HCT116 (cell line): ENCODE data around the gene RNF113B. TPM values are rescaled to one million over a fixed set of nuclear protein-coding genes. Genes with fewer than 3 reads are reported as not detected.

ENCODE experiments used
- ATAC-seq: fragments of 200-7000 bp; cut with Tn5 transposase; 2 replicates; pipeline ENCODE4 v1.9.1; 2020; ENCODE audit warnings: mild to moderate bottlenecking, moderate library complexity
- BruUV-seq: library from RNA; stranded (reverse); fragments of 400-500 nt; replicated peaks from 2 replicates; lab custom pipeline; 2021; lab: Mats Ljungman, UMichigan
- CTCF ChIA-PET: fragments of 300-600 bp; sonication (Branson Sonifier 250); formaldehyde crosslinking; loops from one replicate; lab custom pipeline; 2021; ENCODE audit warnings: antibody characterized with exemption; lab: Charles Lee
- POLR2A ChIA-PET: fragments of 300-600, 350-600 bp; sonication (Branson Sonifier 250); formaldehyde crosslinking; loops from one replicate; lab custom pipeline; 2021; ENCODE audit warnings: antibody characterized with exemption; lab: Charles Lee
- RAD21 ChIA-PET, 2 experiments: fragments of 300-600 bp; sonication (Branson Sonifier 250); formaldehyde crosslinking; loops; one replicate each; lab custom pipeline; 2023; ENCODE audit warnings: low total read pairs in 2 of 2; ENCODE audit not compliant: uncharacterized antibody in 2 of 2, unreplicated experiment in 2 of 2, low non-redundant PET in 1 of 2; lab: Charles Lee
- DNase-seq: peaks from one replicate; pipeline ENCODE4 v3.0.0-alpha.2; 2010; ENCODE audit warnings: low read depth, low spot score
- H2AFZ ChIP-seq: fragments of 200-600 bp; shearing (Covaris generic), sonication (generic); 2 replicates; pipeline ENCODE4 v1.6.1; 2017; ENCODE audit warnings: low read depth, mixed run types, mixed read lengths, antibody characterized with exemption, low read length; ENCODE audit not compliant: poor library complexity, severe bottlenecking
- H3K27ac ChIP-seq: 2 replicates; pipeline ENCODE4 v1.5.1; 2012; ENCODE audit warnings: low read depth, low read length
- H3K27me3 ChIP-seq: fragments of 200-600 bp; sonication (generic); 2 replicates; pipeline ENCODE4 v1.6.1; 2016; ENCODE audit warnings: mixed run types, low read length, mixed read lengths; ENCODE audit not compliant: insufficient read depth
- H3K36me3 ChIP-seq, 2 experiments: fragments of 200-500 bp in 1 of 2; fragments of 200-600 bp in 1 of 2; sonication (Bioruptor generic) in 1 of 2; sonication (generic) in 1 of 2; 2 replicates each; pipeline versions ENCODE4 v1.5.1 to v1.6.1; 2014 to 2016; ENCODE audit warnings: low read length in 2 of 2, inconsistent platforms in 1 of 2, mixed read lengths in 1 of 2, mixed run types in 1 of 2; ENCODE audit not compliant: insufficient read depth in 2 of 2, control insufficient read depth in 1 of 2
- H3K4me1 ChIP-seq, 2 experiments: fragments of 200-600 bp in 1 of 2; sonication (generic) in 1 of 2; 2 replicates each; pipeline versions ENCODE4 v1.5.1 to v1.6.1; 2012 to 2017; ENCODE audit warnings: low read length in 2 of 2, inconsistent platforms in 1 of 2, mild to moderate bottlenecking in 1 of 2, mixed read lengths in 1 of 2, mixed run types in 1 of 2, moderate library complexity in 1 of 2; ENCODE audit not compliant: insufficient read depth in 2 of 2, control insufficient read depth in 1 of 2
- H3K4me2 ChIP-seq: fragments of 200-600 bp; sonication (generic); 2 replicates; pipeline ENCODE4 v1.6.1; 2017; ENCODE audit warnings: mixed run types, low read length, mixed read lengths
- H3K4me3 ChIP-seq, 2 experiments: fragments of 200-600 bp in 1 of 2; sonication (generic) in 1 of 2; replicated peaks in 1 of 2; 2 replicates each; pipeline ENCODE4 v1.5.1; 2011 to 2016; ENCODE audit warnings: low read length in 2 of 2, control low read depth in 1 of 2, low read depth in 1 of 2, mild to moderate bottlenecking in 1 of 2, mixed read lengths in 1 of 2, mixed run types in 1 of 2
- H3K79me2 ChIP-seq: fragments of 200-600 bp; sonication (generic); 2 replicates; pipeline ENCODE4 v1.6.1; 2017; ENCODE audit warnings: mild to moderate bottlenecking, mixed run types, low read length, moderate library complexity, mixed read lengths; ENCODE audit not compliant: insufficient read depth
- H3K9ac ChIP-seq: fragments of 200-600 bp; sonication (generic); 2 replicates; pipeline ENCODE4 v1.6.1; 2016; ENCODE audit warnings: low read length, mixed read lengths
- H3K9me2 ChIP-seq: fragments of 200-600 bp; sonication (generic), shearing (Covaris generic); 2 replicates; pipeline ENCODE4 v1.6.1; 2017; ENCODE audit warnings: mixed run types, mild to moderate bottlenecking, moderate library complexity; ENCODE audit not compliant: insufficient read depth
- H3K9me3 ChIP-seq, 2 experiments: fragments of 200-500 bp in 1 of 2; fragments of 200-600 bp in 1 of 2; sonication (Bioruptor generic) in 1 of 2; sonication (generic) in 1 of 2; 2 replicates each; pipeline ENCODE4 v1.6.1; 2014 to 2017; ENCODE audit warnings: low read length in 2 of 2, mixed read lengths in 2 of 2, inconsistent platforms in 1 of 2, low read depth in 1 of 2, mild to moderate bottlenecking in 1 of 2, mixed run types in 1 of 2, moderate library complexity in 1 of 2; ENCODE audit not compliant: control insufficient read depth in 1 of 2, insufficient read depth in 1 of 2
- H4K20me1 ChIP-seq: fragments of 200-600 bp; sonication (generic), shearing (Covaris generic); 2 replicates; pipeline ENCODE4 v1.6.1; 2017; ENCODE audit warnings: mixed run types, mild to moderate bottlenecking, moderate library complexity; ENCODE audit not compliant: insufficient read depth
- CTCF ChIP-seq, 3 experiments: fragments of 200-600 bp in 1 of 3; sonication (generic) in 1 of 3; IDR thresholded peaks in 2 of 3; conservative IDR thresholded peaks in 1 of 3; 2 replicates each; pipeline ENCODE4 v1.5.1; 2012 to 2017; ENCODE audit warnings: low read depth in 2 of 3, low read length in 2 of 3, antibody characterized with exemption in 1 of 3, borderline replicate concordance in 1 of 3, control low read depth in 1 of 3, mild to moderate bottlenecking in 1 of 3, mixed read lengths in 1 of 3, mixed run types in 1 of 3, moderate library complexity in 1 of 3; ENCODE audit not compliant: insufficient read depth in 1 of 3
- EGR1 ChIP-seq: IDR thresholded peaks from 2 replicates; pipeline ENCODE4 v1.6.1; 2012; ENCODE audit warnings: low read depth
- ELF1 ChIP-seq: IDR thresholded peaks from 2 replicates; pipeline ENCODE4 v1.6.1; 2012; ENCODE audit warnings: low read depth, borderline replicate concordance
- EZH2phosphoT487 ChIP-seq: fragments of 200-600 bp; IDR thresholded peaks from 2 replicates; pipeline ENCODE4 v1.6.1; 2018; ENCODE audit warnings: antibody characterized with exemption, borderline replicate concordance
- FOSL1 ChIP-seq: IDR thresholded peaks from 2 replicates; pipeline ENCODE4 v1.6.1; 2012; ENCODE audit warnings: low read depth
- JUND ChIP-seq: IDR thresholded peaks from 2 replicates; pipeline ENCODE4 v1.6.1; 2012
- MAX ChIP-seq: IDR thresholded peaks from 2 replicates; pipeline ENCODE4 v1.6.1; 2012
- POLR2AphosphoS5 ChIP-seq: IDR thresholded peaks from 2 replicates; pipeline ENCODE4 v1.6.1; 2011; ENCODE audit warnings: mild to moderate bottlenecking, low read depth, low read length, moderate library complexity
- RAD21 ChIP-seq: IDR thresholded peaks from 2 replicates; pipeline ENCODE4 v1.6.1; 2012; ENCODE audit warnings: low read depth, mild to moderate bottlenecking
- SP1 ChIP-seq: IDR thresholded peaks from 2 replicates; pipeline ENCODE4 v1.6.1; 2012; ENCODE audit warnings: low read depth
- SRF ChIP-seq: IDR thresholded peaks from 2 replicates; pipeline ENCODE4 v1.6.1; 2012; ENCODE audit warnings: low read depth
- YY1 ChIP-seq: IDR thresholded peaks from 2 replicates; pipeline ENCODE4 v1.6.1; 2011; ENCODE audit warnings: low read length, low read depth, moderate library complexity, mild to moderate bottlenecking; ENCODE audit not compliant: insufficient replicate concordance; ENCODE audit errors: extremely low read depth
- intact Hi-C: fragments of 100-400 bp; cut with micrococcal nuclease; formaldehyde crosslinking; loops from 2 replicates; pipeline ENCODE4 v1.10.0; 2022
- total RNA-seq: library from RNA; stranded (reverse); gene quantifications from one replicate; pipeline ENCODE4 v1.2.1, GENCODE V29; 2021; ENCODE audit not compliant: unreplicated experiment

RNF113B gene
- total RNA-seq, 1 experiment from 2014 or later: not detected

- ChIA-PET CTCF (no interaction called here), RAD21 (no interaction called here), POLR2A (no interaction called here)
- no peak for ATAC-seq
- H3K79me2 ChIP-seq: peaks cover 16% of the 10 kb centered on the region
- H3K9ac ChIP-seq: peak overlapping the region; percentile 65
- H3K9me3 ChIP-seq: no peaks in the 10 kb centered on the region
- BruUV-seq: TSS peak; percentile 46
- no peak overlapping the region; the same call in 1 of the 2 replicates for H3K27ac ChIP-seq
- no peak for DNase-seq
- peaks cover 4% of the 10 kb centered on the region; the same call in 1 of the 2 replicates for H4K20me1 ChIP-seq
- no peaks in the 10 kb centered on the region for H3K27me3 ChIP-seq
- H3K4me1 ChIP-seq: peaks cover 40 to 51% of the 10 kb centered on the region in 2 experiments
- H3K4me3 ChIP-seq: peak overlapping the region; percentile 51 to 72
- no peaks in the 10 kb centered on the region for H3K36me3 ChIP-seq
- H2AFZ ChIP-seq: no peak overlapping the region
- intact Hi-C loops: loop anchor here (10.0 kb wide), 1 partner anchor 531 kb away; no protein-coding TSS in a partner anchor
- no peaks in the 10 kb centered on the region for H3K9me2 ChIP-seq
- H3K4me2 ChIP-seq: peak overlapping the region; percentile 82
- no peak for TF ChIP-seq SRF
- TF ChIP-seq EGR1: no peak
- TF ChIP-seq MAX: no peak
- TF ChIP-seq EZH2phosphoT487: no peak
- TF ChIP-seq POLR2AphosphoS5: no peak
- no peak for TF ChIP-seq FOSL1
- no peak for TF ChIP-seq SP1
- no peak for TF ChIP-seq CTCF (IDR thresholded peaks at IDR 0.05 in 2 of 3, conservative IDR thresholded peaks at IDR 0.05 in 1 of 3; ENCODE audit: borderline replicate concordance in 1 of 3, insufficient read depth in 1 of 3, low read depth in 2 of 3, low read length in 2 of 3)
- TF ChIP-seq RAD21: no peak
- TF ChIP-seq JUND: no peak
- no peak for TF ChIP-seq ELF1
- TF ChIP-seq YY1: no peak
Observed at GRCh38 chr13:98144027-98144741, 32.9 kb downstream of the RNF113B start.
